HFFc6 (cell line): ENCODE data around the gene FAM174A. TPM values are rescaled to one million over a fixed set of nuclear protein-coding genes. Genes with fewer than 3 reads are reported as not detected.

Experiments
- DNase-seq: peaks from one replicate; pipeline ENCODE4 v3.0.0-alpha.2; 2018
- H3K27ac Mint-ChIP-seq: 2 replicates; pipeline ENCODE4 v1.8.0; 2020; ENCODE audit warnings: mild to moderate bottlenecking, mixed read lengths
- H3K27me3 Mint-ChIP-seq: 2 replicates; pipeline ENCODE4 v1.8.0; 2021; ENCODE audit warnings: mild to moderate bottlenecking, moderate library complexity, mixed read lengths; ENCODE audit not compliant: insufficient read depth
- H3K36me3 Mint-ChIP-seq: 2 replicates; pipeline ENCODE4 v1.8.0; 2021; ENCODE audit warnings: low read depth, mixed read lengths
- H3K4me1 Mint-ChIP-seq: 2 replicates; pipeline ENCODE4 v1.8.0; 2020; ENCODE audit warnings: low read depth, mixed read lengths
- H3K4me3 Mint-ChIP-seq: 2 replicates; pipeline ENCODE4 v1.8.0; 2020; ENCODE audit warnings: mild to moderate bottlenecking, moderate library complexity, mixed read lengths
- H3K9me3 Mint-ChIP-seq: 2 replicates; pipeline ENCODE4 v1.8.0; 2020; ENCODE audit warnings: mild to moderate bottlenecking, mixed read lengths
- total RNA-seq, 6 experiments: library from RNA; stranded (reverse); fragmentation: NEBNext Ultra II Directional; extraction: Animal tissue kit (Norgen Biotek cat#: 25700); gene quantifications; 2 replicates in 1 of 6; 3 replicates in 5 of 6; pipeline ENCODE4 v1.2.3, GENCODE V29; 2021
- TF ChIP-seq, protein P1 (sequence below): fragments of 200-600 bp; sonication (generic); IDR thresholded peaks from 2 replicates; pipeline ENCODE4 v1.5.0; 2021; ENCODE audit warnings: antibody characterized with exemption, mild to moderate bottlenecking

The FAM174A gene
- total RNA-seq, 6 experiments from 2014 or later, result 12.1 to 17.4 (median 13.3) TPM

DNA sequence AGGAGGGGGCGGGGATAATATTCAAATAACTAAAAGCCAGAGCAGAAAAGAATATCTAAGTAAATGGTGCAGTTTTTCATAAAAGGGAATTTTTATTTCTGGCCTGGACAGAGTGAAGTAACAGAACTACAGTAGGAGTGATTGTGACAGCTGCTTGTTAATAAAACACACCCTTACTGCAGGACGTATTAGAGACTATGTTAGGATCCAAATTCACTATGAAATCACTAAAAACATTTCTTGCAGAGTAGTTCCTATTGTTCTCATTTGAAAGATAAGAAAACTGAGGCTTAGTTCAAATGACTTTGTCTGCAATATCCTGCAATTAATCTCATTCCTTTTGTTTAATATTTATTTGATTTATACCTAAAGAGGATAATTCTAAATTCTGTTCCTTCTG is 39.5 kb downstream of the FAM174A start:
- Mint-ChIP-seq H3K9me3 (no peaks in the 10 kb centered on the region), H3K4me1 (0 out of 2 replicates have a peak, but pooled peaks cover 5% of the 10 kb centered on the region), H3K27ac (no peak overlapping the region), H3K4me3 (no peak overlapping the region), H3K36me3 (no peaks in the 10 kb centered on the region), H3K27me3 (no peaks in the 10 kb centered on the region)
- DNase-seq, result no peak
- TF ChIP-seq, protein P1, sequence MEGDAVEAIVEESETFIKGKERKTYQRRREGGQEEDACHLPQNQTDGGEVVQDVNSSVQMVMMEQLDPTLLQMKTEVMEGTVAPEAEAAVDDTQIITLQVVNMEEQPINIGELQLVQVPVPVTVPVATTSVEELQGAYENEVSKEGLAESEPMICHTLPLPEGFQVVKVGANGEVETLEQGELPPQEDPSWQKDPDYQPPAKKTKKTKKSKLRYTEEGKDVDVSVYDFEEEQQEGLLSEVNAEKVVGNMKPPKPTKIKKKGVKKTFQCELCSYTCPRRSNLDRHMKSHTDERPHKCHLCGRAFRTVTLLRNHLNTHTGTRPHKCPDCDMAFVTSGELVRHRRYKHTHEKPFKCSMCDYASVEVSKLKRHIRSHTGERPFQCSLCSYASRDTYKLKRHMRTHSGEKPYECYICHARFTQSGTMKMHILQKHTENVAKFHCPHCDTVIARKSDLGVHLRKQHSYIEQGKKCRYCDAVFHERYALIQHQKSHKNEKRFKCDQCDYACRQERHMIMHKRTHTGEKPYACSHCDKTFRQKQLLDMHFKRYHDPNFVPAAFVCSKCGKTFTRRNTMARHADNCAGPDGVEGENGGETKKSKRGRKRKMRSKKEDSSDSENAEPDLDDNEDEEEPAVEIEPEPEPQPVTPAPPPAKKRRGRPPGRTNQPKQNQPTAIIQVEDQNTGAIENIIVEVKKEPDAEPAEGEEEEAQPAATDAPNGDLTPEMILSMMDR, result no peak

DNA sequence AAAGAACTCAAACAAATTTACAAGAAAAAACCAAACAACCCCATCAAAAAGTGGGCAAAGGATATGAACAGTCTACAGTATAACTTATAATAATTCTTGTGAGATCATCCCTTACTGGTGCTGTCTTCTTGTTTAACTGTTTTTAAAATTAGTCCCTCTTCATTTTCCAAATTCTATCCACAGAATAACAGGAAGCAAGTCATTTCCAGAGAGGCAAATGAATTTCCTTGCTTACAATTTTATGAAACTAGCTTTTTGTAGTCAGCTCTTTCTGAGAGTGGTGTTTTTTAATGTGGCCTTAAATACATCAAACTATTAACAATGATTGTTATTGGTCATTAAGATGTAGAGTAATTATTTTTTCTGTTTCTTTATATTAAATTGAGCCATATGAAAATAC is 40.6 kb downstream of the FAM174A start:
- TF ChIP-seq, protein P1, result no peak
- no peaks in the 10 kb centered on the region for H3K9me3 Mint-ChIP-seq
- no peaks in the 10 kb centered on the region for H3K27me3 Mint-ChIP-seq
- H3K4me1 Mint-ChIP-seq, result 0 out of 2 replicates have a peak, but pooled peaks cover 5% of the 10 kb centered on the region
- H3K27ac Mint-ChIP-seq, result no peak overlapping the region
- no peak for DNase-seq
- H3K36me3 Mint-ChIP-seq, result peaks cover 8% of the 10 kb centered on the region
- no peak overlapping the region for H3K4me3 Mint-ChIP-seq

DNA sequence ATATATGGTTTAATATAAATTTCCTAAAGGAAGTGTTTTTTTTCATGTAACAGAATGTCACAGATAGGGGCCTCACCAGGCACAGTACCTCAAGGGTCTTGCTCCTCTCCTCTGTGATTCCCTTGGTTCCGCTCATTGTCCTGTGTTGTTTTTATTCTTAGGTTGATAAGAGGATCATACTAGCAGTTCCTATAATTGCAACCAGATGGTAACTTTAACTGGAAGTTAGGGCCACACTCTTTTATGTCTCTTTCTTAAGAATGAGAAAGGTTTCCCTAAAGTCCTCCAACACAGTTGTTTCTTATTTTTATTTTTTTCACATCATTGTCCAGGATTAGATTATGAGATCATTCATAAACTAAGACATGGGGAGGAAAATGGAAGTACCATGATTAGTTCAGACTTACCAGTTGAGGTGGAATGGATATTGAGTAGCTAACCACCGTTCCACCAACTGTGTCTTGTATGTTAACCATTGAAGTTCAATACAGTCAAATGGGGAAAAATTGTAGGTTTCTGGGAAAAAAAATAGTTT is 41.1 kb downstream of the FAM174A start:
- Mint-ChIP-seq H3K27ac (no peak overlapping the region), H3K4me1 (0 out of 2 replicates have a peak, but pooled peaks cover 5% of the 10 kb centered on the region), H3K36me3 (peaks cover 8% of the 10 kb centered on the region), H3K27me3 (no peaks in the 10 kb centered on the region), H3K4me3 (no peak overlapping the region), H3K9me3 (no peaks in the 10 kb centered on the region)
- TF ChIP-seq, protein P1, result no peak
- DNase-seq, result no peak

DNA sequence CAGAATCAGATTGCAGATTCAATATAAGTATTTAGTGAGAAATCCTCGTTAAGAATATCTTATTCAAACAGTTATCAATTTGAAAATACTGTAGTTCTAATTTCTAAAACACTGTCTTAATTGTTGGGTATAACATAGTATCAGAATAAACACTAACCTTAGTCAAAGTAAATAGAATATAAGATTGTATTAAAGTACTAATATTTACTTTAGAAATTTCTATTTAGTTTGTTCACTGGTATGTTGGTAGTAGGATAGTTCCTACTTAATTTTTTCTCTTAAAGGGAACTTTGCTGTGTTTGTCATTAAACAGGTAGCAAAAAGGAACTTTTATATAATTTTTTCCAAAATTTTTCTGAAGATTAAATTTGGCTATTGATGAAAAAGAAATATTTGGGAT is 42.3 kb downstream of the FAM174A start:
- Mint-ChIP-seq H3K27me3 (no peaks in the 10 kb centered on the region), H3K36me3 (peaks cover 8% of the 10 kb centered on the region), H3K9me3 (no peaks in the 10 kb centered on the region), H3K4me3 (no peak overlapping the region), H3K27ac (no peak overlapping the region), H3K4me1 (0 out of 2 replicates have a peak, but pooled peaks cover 5% of the 10 kb centered on the region)
- TF ChIP-seq, protein P1, result no peak
- DNase-seq, result no peak

DNA sequence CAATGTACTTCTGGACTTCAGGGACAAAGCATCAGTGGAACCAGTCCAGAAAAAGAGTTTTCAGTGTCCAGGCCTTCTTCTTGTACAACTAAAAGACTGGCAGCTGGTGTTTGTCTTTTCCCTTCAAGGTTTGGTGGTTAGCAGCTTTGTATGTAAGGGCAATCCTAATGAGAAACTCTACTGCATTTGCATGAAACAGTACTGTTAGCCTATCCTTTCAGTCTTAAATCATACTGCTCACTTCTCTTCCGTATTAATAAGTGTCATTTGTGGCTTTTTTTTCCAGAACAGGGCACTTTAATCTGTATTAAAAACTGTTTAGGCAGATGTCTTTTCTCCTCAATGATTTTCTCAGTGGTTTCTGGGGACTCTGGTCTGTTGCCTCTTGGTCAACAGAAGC is 48.9 kb downstream of the FAM174A start:
- TF ChIP-seq, protein P1, result no peak
- Mint-ChIP-seq H3K27ac (no peak overlapping the region), H3K36me3 (peaks cover 8% of the 10 kb centered on the region), H3K4me1 (no peaks in the 10 kb centered on the region), H3K9me3 (no peaks in the 10 kb centered on the region), H3K27me3 (no peaks in the 10 kb centered on the region), H3K4me3 (no peak overlapping the region)
- no peak for DNase-seq
